BE2C (cell line): ENCODE data around the gene PRSS38.

Experiments used
- DNase-seq: peaks from one replicate; pipeline ENCODE4 v3.0.0-alpha.2; 2020
- H3K27me3 ChIP-seq: fragments of 250-450 bp; sonication (Bioruptor Pico); 2 replicates; pipeline ENCODE4 v1.5.1; 2020; ENCODE audit warnings: mild to moderate bottlenecking
- H3K36me3 ChIP-seq: fragments of 250-450 bp; sonication (Bioruptor Pico); 2 replicates; pipeline ENCODE4 v1.5.1; 2020; ENCODE audit warnings: mild to moderate bottlenecking
- H3K4me1 ChIP-seq: fragments of 250-450 bp; sonication (Bioruptor Pico); 2 replicates; pipeline ENCODE4 v1.5.1; 2020
- H3K4me3 ChIP-seq: 2 replicates; pipeline ENCODE4 v1.5.1; 2011; ENCODE audit warnings: low read depth, low read length
- H3K9me3 ChIP-seq: fragments of 250-450 bp; sonication (Bioruptor Pico); 2 replicates; pipeline ENCODE4 v1.5.1; 2020
- CTCF ChIP-seq: IDR thresholded peaks from 2 replicates; pipeline ENCODE4 v1.5.1; 2012; ENCODE audit warnings: mild to moderate bottlenecking, low read depth, low read length

The PRSS38 gene

GRCh38 chr1:227891223-227891954 is 75.9 kb downstream of the PRSS38 start:
- Histone ChIP-seq H3K4me3 (no peak overlapping the region), H3K4me1 (no peaks in the 10 kb centered on the region), H3K9me3 (no peaks in the 10 kb centered on the region), H3K27me3 (no peaks in the 10 kb centered on the region), H3K36me3 (no peaks in the 10 kb centered on the region)
- peak; percentile 3 for DNase-seq
- TF ChIP-seq CTCF, result no peak

GRCh38 chr1:227891955-227892488 is 76.5 kb downstream of the PRSS38 start:
- TF ChIP-seq CTCF, result no peak
- peak; percentile 0 for DNase-seq
- H3K4me3 ChIP-seq, result no peak overlapping the region

GRCh38 chr1:227892489-227893299 is 77.2 kb downstream of the PRSS38 start:
- no peak for TF ChIP-seq CTCF
- Histone ChIP-seq H3K9me3 (no peaks in the 10 kb centered on the region), H3K4me1 (no peaks in the 10 kb centered on the region), H3K4me3 (no peak overlapping the region), H3K36me3 (no peaks in the 10 kb centered on the region), H3K27me3 (no peaks in the 10 kb centered on the region)
- peak; percentile 3 for DNase-seq

More at GRCh38 chr1:227891955-227892488, 76.5 kb downstream of the PRSS38 start:
- Histone ChIP-seq H3K9me3 (no peaks in the 10 kb centered on the region), H3K4me1 (no peaks in the 10 kb centered on the region), H3K27me3 (no peaks in the 10 kb centered on the region), H3K36me3 (no peaks in the 10 kb centered on the region)

- Histone ChIP-seq H3K4me1 (no peaks in the 10 kb centered on the region), H3K4me3 (no peak overlapping the region), H3K27me3 (no peaks in the 10 kb centered on the region), H3K36me3 (no peaks in the 10 kb centered on the region), H3K9me3 (no peaks in the 10 kb centered on the region)
- peak; percentile 4 for DNase-seq
- TF ChIP-seq CTCF, result no peak
Observed at GRCh38 chr1:227893300-227893948, 77.9 kb downstream of the PRSS38 start.

- Histone ChIP-seq H3K27me3 (no peaks in the 10 kb centered on the region), H3K9me3 (no peaks in the 10 kb centered on the region), H3K36me3 (no peaks in the 10 kb centered on the region), H3K4me3 (no peak overlapping the region), H3K4me1 (no peaks in the 10 kb centered on the region)
- no peak for TF ChIP-seq CTCF
- peak; percentile 3 for DNase-seq
Observed at GRCh38 chr1:227893949-227894721, 78.7 kb downstream of the PRSS38 start.
